Gastrocnemius medialis (tissue), 4 donors: ENCODE results near the gene WTAP. TPM values are rescaled to one million over a fixed set of nuclear protein-coding genes. Genes with fewer than 3 reads are reported as not detected.
A peak's percentile ranks its signal among the peaks of the same experiment; 100 is the strongest.

Experiments
- ATAC-seq, 2 donors: fragments of 150-250 bp; one replicate each; pipeline ENCODE4 v1.9.1; 2016
- DNase-seq, 2 donors: peaks; one replicate each; pipeline ENCODE4 v3.0.0-alpha.2; 2019
- H3K27ac ChIP-seq, 4 donors: fragments of 200-600 bp; sonication (generic); 1 replicate in 1 of 4; 2 replicates in 3 of 4; pipeline ENCODE4 v1.5.1; 2016 to 2018; ENCODE audit warnings: mild to moderate bottlenecking in 2 of 4, moderate library complexity in 1 of 4
- H3K27me3 ChIP-seq, 3 donors: fragments of 200-600 bp; sonication (generic) in 2 of 3; 1 replicate in 1 of 3; 2 replicates in 2 of 3; pipeline versions ENCODE4 v1.5.1 to v1.6.0; 2016 to 2019; ENCODE audit warnings: mild to moderate bottlenecking in 1 of 3, moderate library complexity in 1 of 3
- H3K36me3 ChIP-seq, 2 donors: fragments of 200-600 bp; sonication (generic) in 1 of 2; one replicate each; pipeline ENCODE4 v1.5.1; 2017 to 2018
- H3K4me1 ChIP-seq, 2 donors: fragments of 200-600 bp; sonication (generic) in 1 of 2; one replicate each; pipeline ENCODE4 v1.5.1; 2016 to 2017; ENCODE audit warnings: mild to moderate bottlenecking in 2 of 2
- H3K4me3 ChIP-seq, 4 donors: fragments of 200-600 bp; sonication (generic) in 3 of 4; 1 replicate in 1 of 4; 2 replicates in 3 of 4; pipeline ENCODE4 v1.5.1; 2016 to 2019; ENCODE audit warnings: mild to moderate bottlenecking in 2 of 4
- H3K9me3 ChIP-seq, 3 donors: fragments of 200-600 bp; sonication (generic) in 2 of 3; 1 replicate in 1 of 3; 2 replicates in 2 of 3; pipeline ENCODE4 v1.5.1; 2016 to 2019
- CTCF ChIP-seq, 5 experiments: fragments of 450-650 bp in 3 of 5; fragments of 200-600 bp in 2 of 5; sonication (generic) in 2 of 5; IDR thresholded peaks in 4 of 5; conservative IDR thresholded peaks in 1 of 5; 1 replicate in 4 of 5; 2 replicates in 1 of 5; pipeline ENCODE4 v1.5.1; 2016 to 2019; ENCODE audit warnings: antibody characterized with exemption in 5 of 5, mild to moderate bottlenecking in 3 of 5, moderate library complexity in 3 of 5
- POLR2A ChIP-seq, 2 donors: fragments of 450-650 bp; IDR thresholded peaks; one replicate each; pipeline ENCODE4 v1.6.1; 2017; ENCODE audit warnings: antibody characterized with exemption in 2 of 2, mild to moderate bottlenecking in 2 of 2, moderate library complexity in 2 of 2
- in situ Hi-C, 4 donors: fragments of 200-750 bp; cut with MboI; loops; one replicate each; pipeline versions ENCODE4 v1.15.0 to v1.8.0; 2017; ENCODE audit warnings: low sequenced_read_pairs in 4 of 4
- intact Hi-C: fragments of 100-400 bp; cut with DNase I; formaldehyde crosslinking; loops from one replicate; pipeline ENCODE4 v1.15.1; 2023; ENCODE audit warnings: low total_unique reads
- total RNA-seq, 4 donors: library from RNA; depleted of rRNA; stranded (reverse); fragments of >200 nt; gene quantifications; one replicate each; pipeline versions ENCODE4 v1.1.0 to v1.2.3, GENCODE V29; 2016

Gene WTAP
- total RNA-seq, 4 donors from 2014 or later: 147 to 238 (median 193) TPM

GRCh38 chr6:159713984-159714383, 13.3 kb upstream of the WTAP start:
- H3K27ac ChIP-seq: peak overlapping the region in 3 of 4 donors; percentile 93 to 97 (median 94)
- no peaks in the 10 kb centered on the region for H3K9me3 ChIP-seq
- H3K27me3 ChIP-seq: no peaks in the 10 kb centered on the region
- no peak for ATAC-seq
- in situ Hi-C loops (no loop called here), intact Hi-C loops (no loop called here)
- H3K4me1 ChIP-seq: peaks cover 20 to 41% of the 10 kb centered on the region in 2 donors
- no peak for DNase-seq
- no peaks in the 10 kb centered on the region for H3K36me3 ChIP-seq
- no peak overlapping the region for H3K4me3 ChIP-seq
- TF ChIP-seq CTCF (IDR thresholded peaks at IDR 0.05 in 4 of 5, conservative IDR thresholded peaks at IDR 0.05 in 1 of 5): no peak
- no peak for TF ChIP-seq POLR2A (IDR thresholded peaks at IDR 0.05)

- H3K4me3 ChIP-seq: no peak overlapping the region
- peak overlapping the region; percentile 83 to 97 (median 94) for H3K27ac ChIP-seq
- H3K4me1 ChIP-seq: peaks cover 20 to 41% of the 10 kb centered on the region in 2 donors
- H3K27me3 ChIP-seq: no peaks in the 10 kb centered on the region
- H3K36me3 ChIP-seq: no peaks in the 10 kb centered on the region
- no peaks in the 10 kb centered on the region for H3K9me3 ChIP-seq
- intact Hi-C loops: no loop called here
- in situ Hi-C loops: no loop called here
- TF ChIP-seq CTCF (IDR thresholded peaks at IDR 0.05 in 4 of 5, conservative IDR thresholded peaks at IDR 0.05 in 1 of 5) (no peak), POLR2A (IDR thresholded peaks at IDR 0.05) (no peak)
- ATAC-seq (no peak), DNase-seq (no peak)
Measured at GRCh38 chr6:159714404-159714803, 12.9 kb upstream of the WTAP start.

- ATAC-seq: no peak
- TF ChIP-seq CTCF (IDR thresholded peaks at IDR 0.05 in 4 of 5, conservative IDR thresholded peaks at IDR 0.05 in 1 of 5): no peak
- TF ChIP-seq POLR2A (IDR thresholded peaks at IDR 0.05): no peak
- Histone ChIP-seq H3K27me3 (no peaks in the 10 kb centered on the region), H3K4me3 (no peak overlapping the region), H3K4me1 (peaks cover 20 to 41% of the 10 kb centered on the region in 2 donors), H3K36me3 (no peaks in the 10 kb centered on the region), H3K9me3 (no peaks in the 10 kb centered on the region), H3K27ac (peak overlapping the region; percentile 83 to 97 (median 94))
- no peak for DNase-seq
- intact Hi-C loops: no loop called here
- in situ Hi-C loops: no loop called here
Measured at GRCh38 chr6:159715166-159715565, 12.1 kb upstream of the WTAP start.

- Histone ChIP-seq H3K4me3 (peak overlapping the region in 2 of 4 donors; percentile 42), H3K4me1 (peaks cover 20 to 41% of the 10 kb centered on the region in 2 donors), H3K27ac (peak overlapping the region; percentile 83 to 97 (median 94)), H3K9me3 (no peaks in the 10 kb centered on the region), H3K27me3 (no peaks in the 10 kb centered on the region), H3K36me3 (no peaks in the 10 kb centered on the region)
- DNase-seq (no peak), ATAC-seq (no peak)
- in situ Hi-C loops (no loop called here), intact Hi-C loops (loop anchor here (1.0 to 2.0 kb wide), 2 partner anchors 15 to 21 kb away; no protein-coding TSS in a partner anchor)
- TF ChIP-seq CTCF (IDR thresholded peaks at IDR 0.05 in 4 of 5, conservative IDR thresholded peaks at IDR 0.05 in 1 of 5) (no peak), POLR2A (IDR thresholded peaks at IDR 0.05) (no peak)
Measured at GRCh38 chr6:159715605-159716004, 11.7 kb upstream of the WTAP start.
